Activated naive CD4-positive, alpha-beta T cell treated with anti-CD3 and anti-CD28 coated beads, Interleukin-2, amount 10 ng/mL, durations not matched to agents 7 days and 5 days (primary cell): Measurements from ENCODE around the gene ITPK1.

ENCODE experiments used
- CTCF ChIA-PET: fragments of 350-600 bp; sonication (Branson Sonifier 250); formaldehyde crosslinking; loops from one replicate; lab custom pipeline; 2021; ENCODE audit warnings: antibody characterized with exemption; lab: Charles Lee
- DNase-seq: peaks from one replicate; pipeline ENCODE4 v3.0.0-alpha.2; 2020
- H3K27ac Mint-ChIP-seq: one replicate; pipeline ENCODE4 v1.8.0; 2021; ENCODE audit warnings: mild to moderate bottlenecking, moderate library complexity, mixed read lengths
- H3K27me3 Mint-ChIP-seq: one replicate; pipeline ENCODE4 v1.8.0; 2021; ENCODE audit warnings: mild to moderate bottlenecking, mixed read lengths
- H3K36me3 Mint-ChIP-seq: one replicate; pipeline ENCODE4 v1.8.0; 2021; ENCODE audit warnings: mixed read lengths
- H3K4me1 Mint-ChIP-seq: one replicate; pipeline ENCODE4 v1.8.0; 2021; ENCODE audit warnings: mixed read lengths
- H3K4me3 Mint-ChIP-seq: one replicate; pipeline ENCODE4 v1.8.0; 2021; ENCODE audit warnings: mild to moderate bottlenecking, moderate library complexity, mixed read lengths
- H3K9me3 Mint-ChIP-seq: one replicate; pipeline ENCODE4 v1.8.0; 2021; ENCODE audit warnings: mixed read lengths

ITPK1 gene

DNA sequence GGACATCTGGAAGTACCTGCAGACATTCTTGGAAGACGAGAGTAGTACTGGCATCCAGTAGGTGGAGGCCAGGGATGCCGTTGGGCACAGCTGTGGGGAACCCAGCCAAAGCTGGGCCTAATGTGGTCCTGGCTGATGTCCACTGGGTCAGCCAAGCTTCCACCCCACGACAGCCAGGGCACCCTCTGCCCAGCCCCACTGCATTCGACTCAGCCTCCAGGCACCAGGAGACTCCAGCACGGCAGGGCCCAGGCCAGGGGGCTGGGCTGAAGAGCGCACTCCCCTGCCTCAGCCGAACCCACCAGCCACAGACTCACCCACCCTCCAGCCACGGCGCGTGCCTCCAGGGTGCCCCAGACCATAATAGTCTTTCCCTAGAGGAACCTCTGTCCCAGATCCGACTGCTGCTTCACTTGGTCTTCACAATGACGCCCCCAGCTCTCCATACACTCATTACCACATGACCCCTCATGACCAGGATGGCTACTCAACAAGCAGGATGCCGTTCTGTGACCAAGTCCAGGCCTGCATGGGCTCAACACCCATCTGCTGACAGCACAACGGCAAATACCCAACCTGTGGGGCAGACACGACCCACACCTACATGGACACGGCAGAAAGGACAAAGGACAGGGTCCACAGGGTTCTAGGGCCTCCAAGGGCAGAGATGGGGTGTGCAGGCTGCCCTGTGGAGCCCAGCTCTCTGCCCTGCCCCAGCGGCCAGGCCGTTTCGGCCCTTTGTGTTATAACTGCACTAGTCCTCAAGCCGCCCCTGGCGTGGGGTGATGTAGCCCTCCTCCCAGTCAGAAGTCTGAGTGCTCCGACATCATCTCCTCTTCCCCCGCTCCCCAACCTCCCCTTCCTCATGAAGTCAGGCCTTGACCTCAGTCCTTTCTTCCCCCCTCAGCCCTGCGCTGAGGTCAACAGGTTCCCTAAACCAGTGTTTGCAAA is 22.8 kb downstream of the ITPK1 start:
- no peak for DNase-seq
- Mint-ChIP-seq H3K4me3 (no peak overlapping the region), H3K9me3 (no peaks in the 10 kb centered on the region), H3K27ac (no peak overlapping the region), H3K4me1 (peaks cover 4% of the 10 kb centered on the region), H3K36me3 (no peaks in the 10 kb centered on the region), H3K27me3 (no peaks in the 10 kb centered on the region)
- CTCF ChIA-PET = interaction anchor here (2.6 kb wide), 1 partner anchor 21 kb away, joined by 7 read pairs; no protein-coding TSS in a partner anchor

DNA sequence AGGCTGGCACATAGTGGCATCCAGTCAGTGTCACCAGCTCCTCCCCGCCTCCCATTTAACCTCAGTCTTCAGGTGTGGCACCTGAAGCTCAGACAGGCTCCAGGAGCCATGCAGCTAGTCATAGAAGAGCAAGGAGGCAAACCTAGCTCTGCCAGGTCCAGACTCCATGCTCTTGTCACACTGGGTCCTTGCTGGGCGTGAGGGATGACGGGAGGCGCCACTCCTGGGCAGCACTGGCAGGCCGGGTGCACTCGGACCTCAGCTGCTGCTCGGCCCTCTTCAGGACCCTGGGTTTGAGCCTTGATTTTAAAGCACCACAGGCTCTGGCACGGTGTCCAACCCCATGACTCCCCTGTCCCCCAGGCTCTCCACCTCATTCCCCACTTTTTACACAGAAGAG is 24.1 kb downstream of the ITPK1 start:
- H3K4me1 Mint-ChIP-seq = peaks cover 9% of the 10 kb centered on the region
- H3K4me3 Mint-ChIP-seq = no peak overlapping the region
- CTCF ChIA-PET = interaction anchor here (2.6 kb wide), 1 partner anchor 22 kb away, joined by 7 read pairs; no protein-coding TSS in a partner anchor
- no peaks in the 10 kb centered on the region for H3K36me3 Mint-ChIP-seq
- no peak overlapping the region for H3K27ac Mint-ChIP-seq
- DNase-seq = no peak
- H3K9me3 Mint-ChIP-seq = no peaks in the 10 kb centered on the region
- no peaks in the 10 kb centered on the region for H3K27me3 Mint-ChIP-seq

GRCh38 chr14:93090826-93091555 is 24.7 kb downstream of the ITPK1 start:
- no peak for DNase-seq
- H3K27me3 Mint-ChIP-seq = no peaks in the 10 kb centered on the region
- CTCF ChIA-PET = interaction anchor here (2.6 kb wide), 1 partner anchor 23 kb away, joined by 7 read pairs; no protein-coding TSS in a partner anchor
- no peak overlapping the region for H3K4me3 Mint-ChIP-seq
- no peaks in the 10 kb centered on the region for H3K36me3 Mint-ChIP-seq
- no peaks in the 10 kb centered on the region for H3K9me3 Mint-ChIP-seq
- peak overlapping the region; percentile 9 for H3K27ac Mint-ChIP-seq
- peaks cover 11% of the 10 kb centered on the region for H3K4me1 Mint-ChIP-seq

GRCh38 chr14:93089521-93090269 is 26.0 kb downstream of the ITPK1 start:
- DNase-seq = no peak
- H3K27me3 Mint-ChIP-seq = no peaks in the 10 kb centered on the region
- CTCF ChIA-PET = no interaction called here
- peaks cover under 1% of the 10 kb centered on the region for H3K9me3 Mint-ChIP-seq
- peaks cover 17% of the 10 kb centered on the region for H3K4me1 Mint-ChIP-seq
- no peaks in the 10 kb centered on the region for H3K36me3 Mint-ChIP-seq
- no peak overlapping the region for H3K4me3 Mint-ChIP-seq
- H3K27ac Mint-ChIP-seq = no peak overlapping the region

DNA sequence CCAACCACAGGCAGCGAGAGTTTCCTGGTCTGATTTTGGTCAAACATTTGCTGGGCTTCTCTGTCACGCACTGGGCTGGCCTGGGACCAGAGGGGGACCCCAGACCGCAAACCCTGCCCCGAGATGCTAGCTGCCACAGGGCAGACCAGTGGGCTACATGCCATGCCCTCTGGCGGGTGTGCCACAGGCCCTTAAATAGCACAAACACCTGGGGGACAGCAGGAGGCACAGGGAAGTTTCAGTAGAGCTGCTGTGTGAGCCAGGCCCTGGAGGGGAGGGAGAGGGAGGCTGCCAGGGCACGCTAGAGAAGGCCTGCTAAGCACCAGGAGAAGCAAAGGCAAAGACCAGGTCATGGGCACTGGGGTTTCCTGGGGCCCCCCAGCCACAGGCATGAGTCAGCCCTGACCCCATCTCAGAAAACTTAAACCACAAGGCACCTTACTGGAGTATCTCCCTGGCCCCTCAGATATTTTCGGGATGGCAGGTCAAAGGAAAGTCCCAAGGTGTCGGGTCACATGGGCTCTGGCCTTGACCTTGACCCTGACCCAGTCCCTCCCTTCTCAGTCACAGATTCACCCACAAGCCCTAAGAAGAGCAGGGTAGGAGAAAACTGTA is 29.2 kb downstream of the ITPK1 start:
- no peaks in the 10 kb centered on the region for H3K27me3 Mint-ChIP-seq
- peaks cover 3% of the 10 kb centered on the region for H3K9me3 Mint-ChIP-seq
- no peak for DNase-seq
- peaks cover 27% of the 10 kb centered on the region for H3K4me1 Mint-ChIP-seq
- no peak overlapping the region for H3K27ac Mint-ChIP-seq
- peaks cover 2% of the 10 kb centered on the region for H3K36me3 Mint-ChIP-seq
- no peak overlapping the region for H3K4me3 Mint-ChIP-seq
- CTCF ChIA-PET = no interaction called here

GRCh38 chr14:93085911-93086310 is 29.8 kb downstream of the ITPK1 start:
- H3K36me3 Mint-ChIP-seq = peaks cover 2% of the 10 kb centered on the region
- H3K9me3 Mint-ChIP-seq = peaks cover 3% of the 10 kb centered on the region
- DNase-seq = no peak
- CTCF ChIA-PET = no interaction called here
- no peak overlapping the region for H3K4me3 Mint-ChIP-seq
- H3K27me3 Mint-ChIP-seq = no peaks in the 10 kb centered on the region
- H3K27ac Mint-ChIP-seq = no peak overlapping the region
- H3K4me1 Mint-ChIP-seq = peaks cover 30% of the 10 kb centered on the region

DNA sequence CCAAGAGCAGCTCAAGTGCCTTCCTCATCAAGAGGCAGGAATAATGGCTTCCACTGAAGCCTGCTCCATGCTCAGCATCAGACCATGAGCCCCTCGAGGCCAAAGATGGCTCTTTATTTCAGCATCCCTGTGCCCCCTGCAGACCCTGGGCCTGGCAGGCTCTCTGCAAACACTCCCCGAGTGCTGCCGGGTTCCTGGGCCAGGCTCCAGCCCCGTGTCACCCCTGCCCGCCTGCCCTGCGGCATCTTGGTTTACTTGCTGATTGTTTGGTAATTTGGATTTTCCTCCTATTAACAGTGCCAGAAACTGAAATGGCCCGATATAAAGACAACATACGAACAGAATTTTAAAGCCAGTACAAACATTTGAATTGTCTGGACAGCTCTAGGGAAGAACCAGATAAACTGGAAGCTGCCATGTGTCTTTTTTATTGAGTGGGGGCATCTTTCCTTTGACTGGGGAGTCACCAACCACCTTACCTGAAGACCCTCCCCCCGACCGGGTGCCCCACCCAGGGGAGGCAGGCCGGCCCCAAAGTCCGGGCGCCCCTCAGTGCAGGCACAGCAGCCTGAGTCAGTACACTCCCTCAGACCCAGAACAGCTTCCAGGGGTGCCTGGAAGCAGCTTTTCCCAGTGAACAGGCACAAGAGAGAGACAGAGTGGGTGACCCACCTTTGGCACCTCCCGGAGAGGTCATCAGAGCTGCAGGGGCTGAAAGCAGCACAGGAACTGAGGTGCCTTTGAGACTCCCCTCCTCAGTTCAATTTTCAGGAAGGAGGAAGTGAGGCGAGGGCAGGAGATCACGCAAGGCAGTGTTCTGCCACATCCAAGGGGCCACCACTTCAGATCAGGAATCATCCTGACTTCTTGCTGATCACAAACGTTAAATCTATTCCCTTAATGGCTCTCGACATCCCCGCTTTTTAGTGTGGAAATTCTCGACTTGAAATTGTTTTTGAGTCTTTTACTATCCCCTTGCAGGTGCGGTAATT is 30.6 kb downstream of the ITPK1 start:
- Mint-ChIP-seq H3K4me3 (no peak overlapping the region), H3K4me1 (peaks cover 30% of the 10 kb centered on the region)

GRCh38 chr14:93084402-93084801 is 31.3 kb downstream of the ITPK1 start:
- CTCF ChIA-PET = no interaction called here
- H3K4me3 Mint-ChIP-seq = no peak overlapping the region

More for the DNA sequence above, 30.6 kb downstream of the ITPK1 start:
- Mint-ChIP-seq H3K27me3 (no peaks in the 10 kb centered on the region), H3K36me3 (peaks cover 2% of the 10 kb centered on the region), H3K9me3 (peaks cover 3% of the 10 kb centered on the region), H3K27ac (no peak overlapping the region)
- CTCF ChIA-PET = no interaction called here
- no peak for DNase-seq

DNA sequence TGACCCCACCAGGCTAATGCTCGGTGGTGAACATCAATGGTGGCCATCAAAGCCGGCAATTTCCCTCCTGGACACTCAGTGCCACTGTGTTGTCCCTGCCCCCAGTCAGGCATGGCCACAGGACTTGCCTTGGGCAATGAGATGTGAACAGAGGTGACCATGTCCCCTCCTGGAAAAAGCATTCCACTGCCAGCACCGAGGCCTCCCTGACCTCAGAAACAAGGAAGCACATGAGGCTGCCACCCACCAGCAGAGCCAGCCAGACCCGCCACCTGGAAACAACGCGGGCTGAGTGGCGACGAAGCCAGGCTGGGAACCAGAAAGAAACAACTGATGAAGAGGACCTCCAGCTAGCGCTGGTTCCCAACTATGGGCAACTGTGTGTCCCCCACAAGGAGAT is 31.8 kb downstream of the ITPK1 start:
- Mint-ChIP-seq H3K36me3 (peaks cover 2% of the 10 kb centered on the region), H3K4me1 (peaks cover 34% of the 10 kb centered on the region), H3K9me3 (peaks cover 3% of the 10 kb centered on the region), H3K27ac (no peak overlapping the region), H3K4me3 (no peak overlapping the region), H3K27me3 (no peaks in the 10 kb centered on the region)
- CTCF ChIA-PET = no interaction called here
- DNase-seq = no peak

More at GRCh38 chr14:93084402-93084801, 31.3 kb downstream of the ITPK1 start:
- H3K27me3 Mint-ChIP-seq = no peaks in the 10 kb centered on the region
- DNase-seq = no peak
- peaks cover 30% of the 10 kb centered on the region for H3K4me1 Mint-ChIP-seq
- H3K36me3 Mint-ChIP-seq = peaks cover 2% of the 10 kb centered on the region
- H3K9me3 Mint-ChIP-seq = peaks cover 3% of the 10 kb centered on the region
- H3K27ac Mint-ChIP-seq = no peak overlapping the region

- Mint-ChIP-seq H3K36me3 (peaks cover 2% of the 10 kb centered on the region), H3K27me3 (no peaks in the 10 kb centered on the region), H3K27ac (no peak overlapping the region), H3K4me1 (peaks cover 34% of the 10 kb centered on the region), H3K4me3 (no peak overlapping the region), H3K9me3 (peaks cover 3% of the 10 kb centered on the region)
- DNase-seq = no peak
- CTCF ChIA-PET = no interaction called here
Observed at GRCh38 chr14:93082576-93083001, 33.1 kb downstream of the ITPK1 start.

DNA sequence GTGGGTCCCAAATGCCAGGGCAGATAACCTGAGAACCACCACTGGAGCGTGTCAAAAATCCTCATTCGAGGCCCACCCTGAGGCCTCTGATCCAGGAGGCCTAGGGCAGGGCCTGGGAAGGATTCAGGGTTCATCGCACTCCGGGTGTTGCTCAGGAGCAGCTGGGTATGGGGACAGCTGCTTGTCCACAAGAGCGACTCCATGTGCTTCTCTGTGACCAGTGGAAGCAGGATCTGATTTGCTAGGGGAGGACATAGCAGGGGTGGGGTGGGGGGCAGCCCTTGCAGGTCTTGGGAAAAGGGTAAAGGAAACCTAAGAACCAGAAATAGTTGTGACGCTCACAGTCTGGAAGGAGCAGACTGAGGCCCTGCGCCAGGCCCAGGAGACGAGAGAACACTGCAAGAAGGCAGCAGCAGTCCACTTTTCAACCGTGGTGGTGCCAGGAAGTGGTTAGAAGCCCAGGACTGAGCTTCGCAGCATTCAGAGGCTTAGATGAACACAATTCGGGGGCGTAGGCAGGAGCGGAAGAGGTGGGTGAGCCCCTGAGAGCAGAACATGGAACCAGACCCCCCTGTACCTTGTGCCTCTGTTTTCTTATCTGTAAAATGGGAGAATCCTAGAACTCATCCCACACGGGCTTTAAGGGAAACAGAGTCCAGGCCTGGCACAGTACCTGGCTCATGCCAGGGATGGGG is 33.7 kb downstream of the ITPK1 start:
- H3K27ac Mint-ChIP-seq = peak overlapping the region; percentile 11
- H3K4me1 Mint-ChIP-seq = peaks cover 34% of the 10 kb centered on the region
- peaks cover 2% of the 10 kb centered on the region for H3K36me3 Mint-ChIP-seq
- H3K9me3 Mint-ChIP-seq = peaks cover 3% of the 10 kb centered on the region
- H3K27me3 Mint-ChIP-seq = no peaks in the 10 kb centered on the region
- DNase-seq = peak; percentile 36
- H3K4me3 Mint-ChIP-seq = no peak overlapping the region
- CTCF ChIA-PET = no interaction called here

GRCh38 chr14:93079865-93080403 is 35.8 kb downstream of the ITPK1 start:
- peaks cover 34% of the 10 kb centered on the region for H3K4me1 Mint-ChIP-seq

More at GRCh38 chr14:93079865-93080403, 35.8 kb downstream of the ITPK1 start:
- H3K27me3 Mint-ChIP-seq = no peaks in the 10 kb centered on the region
- peaks cover 2% of the 10 kb centered on the region for H3K36me3 Mint-ChIP-seq
- no peak overlapping the region for H3K4me3 Mint-ChIP-seq
- H3K9me3 Mint-ChIP-seq = peaks cover 3% of the 10 kb centered on the region
- no peak for DNase-seq
- CTCF ChIA-PET = no interaction called here
- H3K27ac Mint-ChIP-seq = no peak overlapping the region
